Coronary artery (tissue), 2 donors: ENCODE data around the gene RAPGEF5.

Source experiments
- DNase-seq: peaks from one replicate; pipeline ENCODE4 v3.0.0-alpha.2; 2017; ENCODE audit warnings: low spot score
- H3K27ac ChIP-seq, 2 donors: fragments of 200-600 bp; sonication (generic); one replicate each; pipeline ENCODE4 v1.5.1; 2016 to 2019
- H3K4me3 ChIP-seq: fragments of 200-600 bp; sonication (generic); 2 replicates; pipeline ENCODE4 v1.5.1; 2016; ENCODE audit warnings: mild to moderate bottlenecking, moderate library complexity
- CTCF ChIP-seq: fragments of 200-600 bp; sonication (generic); IDR thresholded peaks from one replicate; pipeline ENCODE4 v1.5.1; 2019; ENCODE audit warnings: antibody characterized with exemption

Gene RAPGEF5

DNA sequence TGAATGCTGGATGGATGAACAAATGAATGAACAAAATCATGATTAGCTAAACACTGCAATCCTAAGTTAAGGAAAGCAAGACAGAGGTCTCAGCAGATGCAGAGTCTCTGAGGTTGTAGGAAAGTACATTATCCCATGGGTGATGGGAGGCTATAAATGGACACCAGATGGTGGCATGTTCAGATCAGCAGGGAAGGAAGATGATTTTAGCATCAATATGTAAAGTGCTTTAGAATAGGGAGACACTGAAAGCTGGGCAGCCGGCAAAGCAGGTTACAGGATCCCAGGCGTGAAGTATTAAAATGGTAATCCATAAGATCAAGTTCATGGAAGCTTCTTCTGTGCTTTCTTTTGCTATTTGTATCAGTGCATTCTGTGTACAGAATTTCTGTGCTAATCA, 7.9 kb upstream of the RAPGEF5 start:
- no peak for TF ChIP-seq CTCF
- Histone ChIP-seq H3K4me3 (no peak overlapping the region), H3K27ac (no peak overlapping the region)
- DNase-seq, result no peak

DNA sequence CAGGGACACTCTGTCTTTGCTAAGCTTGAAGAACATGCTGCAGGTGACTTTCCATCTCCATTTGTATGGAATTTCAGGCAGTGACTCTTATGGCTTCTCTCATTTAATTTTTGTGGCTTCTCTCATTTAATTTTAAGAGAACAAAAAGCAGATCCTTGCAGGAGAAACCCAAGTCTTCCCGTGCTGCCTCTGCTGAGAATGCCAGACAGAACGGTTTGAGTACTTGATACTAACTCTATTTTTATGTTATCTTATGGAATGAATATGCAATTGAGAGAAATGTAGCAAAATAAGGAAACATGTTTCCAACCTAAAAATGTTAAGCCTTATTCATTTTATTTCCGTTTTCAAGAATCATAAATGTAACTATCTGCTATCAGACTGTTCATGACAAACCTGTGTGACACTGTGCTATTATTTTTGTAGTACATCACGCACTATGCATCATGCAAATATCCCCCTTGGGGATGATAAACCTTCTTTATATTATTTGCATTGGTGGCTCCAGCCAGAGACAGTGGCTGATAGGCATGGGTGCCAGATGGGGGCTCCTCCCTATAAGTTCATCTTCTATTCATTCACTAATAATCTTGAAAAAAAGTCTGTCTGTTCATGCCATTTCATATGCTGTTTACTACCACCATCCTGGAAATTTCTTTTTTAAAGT, 6.9 kb upstream of the RAPGEF5 start:
- no peak for TF ChIP-seq CTCF
- Histone ChIP-seq H3K4me3 (no peak overlapping the region), H3K27ac (no peak overlapping the region)
- no peak for DNase-seq

GRCh38 chr7:22361795-22362194, 4.8 kb upstream of the RAPGEF5 start:
- TF ChIP-seq CTCF, result no peak
- Histone ChIP-seq H3K27ac (no peak overlapping the region), H3K4me3 (no peak overlapping the region)
- no peak for DNase-seq

DNA sequence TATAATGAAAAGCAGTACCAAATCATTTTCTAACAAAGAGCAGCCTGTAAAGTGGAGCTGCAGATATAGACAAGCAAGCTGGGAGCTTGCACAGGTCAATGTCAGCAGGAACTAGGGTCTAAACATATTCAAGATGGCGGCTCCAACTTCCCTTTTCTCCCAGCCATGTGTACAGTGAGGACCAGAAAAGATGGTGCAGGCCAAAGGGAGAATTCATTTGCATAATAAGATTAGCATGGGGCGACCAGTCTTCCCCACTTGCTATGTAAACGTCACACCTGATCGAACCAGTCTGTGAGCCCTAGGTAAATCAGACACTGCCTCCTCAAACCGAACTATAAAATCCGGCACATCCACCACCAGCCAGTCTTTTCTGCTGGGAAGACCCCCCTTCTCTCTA, 4.4 kb upstream of the RAPGEF5 start:
- no peak for DNase-seq
- TF ChIP-seq CTCF, result no peak
- Histone ChIP-seq H3K4me3 (no peak overlapping the region), H3K27ac (no peak overlapping the region)

GRCh38 chr7:22358820-22359697, 2.1 kb upstream of the RAPGEF5 start:
- Histone ChIP-seq H3K4me3 (no peak overlapping the region), H3K27ac (no peak overlapping the region)
- DNase-seq, result no peak
- no peak for TF ChIP-seq CTCF

DNA sequence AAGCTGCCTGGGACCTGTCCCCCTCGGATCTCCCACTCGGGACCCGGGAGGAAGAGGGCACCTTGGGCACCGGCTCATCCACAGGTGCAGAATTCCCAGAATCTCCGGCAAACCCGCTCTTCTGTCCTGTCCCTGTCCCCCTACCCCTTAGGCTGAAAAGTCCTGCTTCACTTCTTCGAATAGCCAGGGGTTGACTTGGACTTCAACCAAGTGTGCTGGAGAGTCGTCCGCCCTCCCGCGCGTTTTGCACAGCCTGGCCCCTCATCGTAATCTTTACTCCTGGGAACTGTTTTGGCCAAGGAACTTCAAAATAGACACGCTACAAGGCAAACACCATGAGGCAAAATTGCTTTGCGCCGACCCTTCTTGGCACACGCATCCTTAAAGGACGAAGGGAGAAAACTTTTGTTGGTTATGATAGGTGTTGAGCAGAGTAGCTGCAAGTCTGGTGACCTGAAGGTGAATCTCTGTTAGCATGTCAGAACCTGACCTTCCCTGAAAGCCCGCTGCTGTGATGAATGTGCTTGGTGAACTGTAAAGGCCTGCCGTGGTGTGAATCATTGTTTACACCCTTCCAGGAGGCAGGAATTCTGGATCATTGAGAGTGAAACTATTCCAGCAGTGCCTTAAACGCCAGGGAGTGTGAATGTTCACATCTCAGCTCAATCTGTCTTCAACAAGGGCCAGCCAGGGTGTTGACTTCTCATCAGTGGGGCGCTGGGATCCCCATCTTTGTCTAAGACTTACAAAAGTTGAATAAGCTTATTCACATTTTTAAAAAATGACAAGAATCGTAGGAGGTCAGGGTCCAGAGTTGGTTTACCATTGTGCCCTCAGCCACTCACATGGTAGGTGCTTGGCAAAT, 589 bp upstream of the RAPGEF5 start:
- H3K27ac ChIP-seq, result no peak overlapping the region
- no peak for TF ChIP-seq CTCF
- H3K4me3 ChIP-seq, result peak overlapping the region; percentile 69
- DNase-seq, result no peak
